ENCODE measurements around the gene EPHB3.
"Not testable (repeated sequence)": the region's sequence is repeated elsewhere in the genome, so short reads cannot be mapped to it uniquely, and the experiment has no call there.

The EPHB3 gene

DNA sequence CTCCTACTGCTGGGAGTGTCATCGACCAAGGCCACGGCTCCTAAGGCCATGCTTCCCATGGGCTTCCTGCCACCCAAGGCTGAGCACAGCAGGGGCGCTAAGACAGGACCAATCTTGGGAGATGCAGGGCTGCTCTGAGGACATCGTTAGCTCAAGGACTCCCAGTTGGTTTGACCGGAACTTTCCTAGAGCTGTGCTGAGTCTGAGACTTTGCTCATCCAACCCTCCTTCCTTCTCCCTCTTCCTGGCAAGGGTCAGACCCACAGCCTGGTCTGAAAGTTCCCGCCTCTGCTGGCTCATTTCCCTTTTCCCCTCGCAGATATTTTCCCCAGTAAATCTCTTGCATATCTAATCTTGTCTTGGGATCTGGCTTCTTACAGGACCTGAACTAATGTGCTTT lies 57.2 kb downstream of the EPHB3 start:
- H3K36me3 ChIP-seq (ENCODE audit: control insufficient read depth in 5 of 5, insufficient read depth in 5 of 5, low read length in 5 of 5): no peaks in the 10 kb centered on the region
- no peak overlapping the region for H3K9ac ChIP-seq (ENCODE audit: low read length in 5 of 5)
- H3K27ac ChIP-seq (ENCODE audit: low read depth, low read length): no peak overlapping the region
- no peak overlapping the region for H3K4me3 ChIP-seq (ENCODE audit: low read depth in 1 of 5, low read length in 5 of 5)
- peaks cover 0 to 25% (median 13%) of the 10 kb centered on the region in 5 donors for H3K4me1 ChIP-seq (ENCODE audit: control insufficient read depth in 5 of 5, insufficient read depth in 5 of 5, low read length in 5 of 5)
- H3K27me3 ChIP-seq (ENCODE audit: control insufficient read depth in 5 of 5, insufficient read depth in 4 of 5, low read length in 5 of 5): peaks cover 0 to 8% (median 0%) of the 10 kb centered on the region in 5 donors
- H3K9me3 ChIP-seq (ENCODE audit: control insufficient read depth in 5 of 5, low read length in 5 of 5): no peaks in the 10 kb centered on the region

- H3K4me3 ChIP-seq (ENCODE audit: low read depth in 1 of 5, low read length in 5 of 5): peak overlapping the region in 1 of 5 donors; percentile 4
- no peak overlapping the region for H3K9ac ChIP-seq (ENCODE audit: low read length in 5 of 5)
- no peaks in the 10 kb centered on the region for H3K36me3 ChIP-seq (ENCODE audit: control insufficient read depth in 5 of 5, insufficient read depth in 5 of 5, low read length in 5 of 5)
- no peaks in the 10 kb centered on the region for H3K9me3 ChIP-seq (ENCODE audit: control insufficient read depth in 5 of 5, low read length in 5 of 5)
- peaks cover 0 to 8% (median 0%) of the 10 kb centered on the region in 5 donors for H3K27me3 ChIP-seq (ENCODE audit: control insufficient read depth in 5 of 5, insufficient read depth in 4 of 5, low read length in 5 of 5)
- H3K4me1 ChIP-seq (ENCODE audit: control insufficient read depth in 5 of 5, insufficient read depth in 5 of 5, low read length in 5 of 5): peaks cover 0 to 25% (median 13%) of the 10 kb centered on the region in 5 donors
- no peak overlapping the region for H3K27ac ChIP-seq (ENCODE audit: low read depth, low read length)
Observed at GRCh38 chr3:184619369-184619768, 57.8 kb downstream of the EPHB3 start.

- no peak overlapping the region for H3K9ac ChIP-seq (ENCODE audit: low read length in 5 of 5)
- H3K27ac ChIP-seq (ENCODE audit: low read depth, low read length): no peak overlapping the region
- H3K9me3 ChIP-seq (ENCODE audit: control insufficient read depth in 5 of 5, low read length in 5 of 5): no peaks in the 10 kb centered on the region
- no peak overlapping the region for H3K4me3 ChIP-seq (ENCODE audit: low read depth in 1 of 5, low read length in 5 of 5)
- peaks cover 0 to 25% (median 13%) of the 10 kb centered on the region in 5 donors for H3K4me1 ChIP-seq (ENCODE audit: control insufficient read depth in 5 of 5, insufficient read depth in 5 of 5, low read length in 5 of 5)
- H3K36me3 ChIP-seq (ENCODE audit: control insufficient read depth in 5 of 5, insufficient read depth in 5 of 5, low read length in 5 of 5): no peaks in the 10 kb centered on the region
- peaks cover 0 to 8% (median 0%) of the 10 kb centered on the region in 5 donors for H3K27me3 ChIP-seq (ENCODE audit: control insufficient read depth in 5 of 5, insufficient read depth in 4 of 5, low read length in 5 of 5)
Observed at GRCh38 chr3:184619787-184620430, 58.3 kb downstream of the EPHB3 start.

DNA sequence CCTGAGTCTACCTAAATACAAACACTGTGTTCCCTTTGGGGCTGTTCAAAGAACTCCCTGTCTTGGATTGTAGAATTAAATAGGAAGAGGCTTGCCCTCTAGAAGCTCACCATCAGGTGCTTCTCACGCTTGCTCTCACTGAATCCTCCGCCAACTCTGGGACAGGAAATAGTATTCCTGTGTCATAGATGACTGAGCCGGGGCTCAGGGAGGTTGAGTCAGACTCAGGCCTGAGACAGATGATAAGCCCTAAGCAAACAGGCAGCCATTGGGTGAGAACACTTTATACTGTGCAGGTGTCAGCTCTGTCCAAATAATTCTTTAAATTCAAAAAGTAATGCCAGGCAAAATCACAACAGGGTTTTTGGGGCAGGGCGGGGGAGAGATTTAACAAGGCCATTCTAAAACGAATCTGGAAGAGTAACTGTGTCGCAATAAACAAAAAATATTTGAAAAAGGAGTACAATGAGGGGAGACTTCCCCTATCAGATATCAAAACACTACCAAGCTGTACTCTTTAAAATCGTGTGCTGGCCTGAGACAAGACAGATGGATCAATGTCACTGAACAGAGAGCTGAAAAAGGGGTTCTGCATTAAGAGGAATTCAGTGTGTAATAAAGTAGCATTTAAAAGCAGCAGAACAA lies 59.0 kb downstream of the EPHB3 start:
- H3K9ac ChIP-seq (ENCODE audit: low read length in 5 of 5): no peak overlapping the region
- H3K27me3 ChIP-seq (ENCODE audit: control insufficient read depth in 5 of 5, insufficient read depth in 4 of 5, low read length in 5 of 5): peaks cover 0 to 8% (median 0%) of the 10 kb centered on the region in 5 donors
- no peaks in the 10 kb centered on the region for H3K9me3 ChIP-seq (ENCODE audit: control insufficient read depth in 5 of 5, low read length in 5 of 5)
- no peaks in the 10 kb centered on the region for H3K36me3 ChIP-seq (ENCODE audit: control insufficient read depth in 5 of 5, insufficient read depth in 5 of 5, low read length in 5 of 5)
- no peak overlapping the region for H3K27ac ChIP-seq (ENCODE audit: low read depth, low read length)
- no peak overlapping the region for H3K4me3 ChIP-seq (ENCODE audit: low read depth in 1 of 5, low read length in 5 of 5)
- peaks cover 0 to 25% (median 13%) of the 10 kb centered on the region in 5 donors for H3K4me1 ChIP-seq (ENCODE audit: control insufficient read depth in 5 of 5, insufficient read depth in 5 of 5, low read length in 5 of 5)

DNA sequence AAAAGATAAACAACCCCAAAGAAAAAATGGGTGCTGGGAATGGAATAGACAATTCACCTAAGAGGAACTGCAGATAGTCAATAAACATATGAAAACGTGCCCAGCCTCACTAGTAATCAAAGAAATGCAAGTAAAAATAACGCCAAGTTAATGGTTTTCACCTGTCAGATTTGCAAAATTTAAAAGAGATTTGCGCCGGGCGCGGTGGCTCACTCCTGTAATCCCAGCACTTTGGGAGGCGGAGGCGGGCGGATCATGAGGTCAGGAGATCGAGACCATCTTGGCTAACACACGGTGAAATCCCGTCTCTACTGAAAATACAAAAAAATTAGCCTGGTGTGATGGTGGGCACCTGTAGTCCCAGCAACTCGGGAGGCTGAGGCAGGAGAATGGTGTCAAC lies 60.6 kb downstream of the EPHB3 start:
- not testable (repeated sequence) for H3K9me3 ChIP-seq (ENCODE audit: control insufficient read depth in 5 of 5, low read length in 5 of 5); H3K27me3 ChIP-seq (ENCODE audit: control insufficient read depth in 5 of 5, insufficient read depth in 4 of 5, low read length in 5 of 5); H3K36me3 ChIP-seq (ENCODE audit: control insufficient read depth in 5 of 5, insufficient read depth in 5 of 5, low read length in 5 of 5); H3K9ac ChIP-seq (ENCODE audit: low read length in 5 of 5); H3K4me3 ChIP-seq (ENCODE audit: low read depth in 1 of 5, low read length in 5 of 5); H3K27ac ChIP-seq (ENCODE audit: low read depth, low read length)
- H3K4me1 ChIP-seq (ENCODE audit: control insufficient read depth in 5 of 5, insufficient read depth in 5 of 5, low read length in 5 of 5): peaks cover 0 to 25% (median 13%) of the 10 kb centered on the region in 5 donors

GRCh38 chr3:184626923-184627322 lies 65.3 kb downstream of the EPHB3 start:
- Histone ChIP-seq H3K9me3 (ENCODE audit: control insufficient read depth in 5 of 5, low read length in 5 of 5) (no peaks in the 10 kb centered on the region), H3K27ac (ENCODE audit: low read depth, low read length) (no peak overlapping the region), H3K27me3 (ENCODE audit: control insufficient read depth in 5 of 5, insufficient read depth in 4 of 5, low read length in 5 of 5) (peaks cover 0 to 9% (median 0%) of the 10 kb centered on the region in 5 donors), H3K36me3 (ENCODE audit: control insufficient read depth in 5 of 5, insufficient read depth in 5 of 5, low read length in 5 of 5) (no peaks in the 10 kb centered on the region), H3K4me3 (ENCODE audit: low read depth in 1 of 5, low read length in 5 of 5) (no peak overlapping the region), H3K9ac (ENCODE audit: low read length in 5 of 5) (no peak overlapping the region), H3K4me1 (ENCODE audit: control insufficient read depth in 5 of 5, insufficient read depth in 5 of 5, low read length in 5 of 5) (no peaks in the 10 kb centered on the region)

- Histone ChIP-seq H3K27me3 (ENCODE audit: control insufficient read depth in 5 of 5, insufficient read depth in 4 of 5, low read length in 5 of 5) (peaks cover 0 to 9% (median 0%) of the 10 kb centered on the region in 5 donors), H3K27ac (ENCODE audit: low read depth, low read length) (no peak overlapping the region), H3K4me1 (ENCODE audit: control insufficient read depth in 5 of 5, insufficient read depth in 5 of 5, low read length in 5 of 5) (no peaks in the 10 kb centered on the region), H3K36me3 (ENCODE audit: control insufficient read depth in 5 of 5, insufficient read depth in 5 of 5, low read length in 5 of 5) (no peaks in the 10 kb centered on the region), H3K4me3 (ENCODE audit: low read depth in 1 of 5, low read length in 5 of 5) (no peak overlapping the region), H3K9me3 (ENCODE audit: control insufficient read depth in 5 of 5, low read length in 5 of 5) (no peaks in the 10 kb centered on the region), H3K9ac (ENCODE audit: low read length in 5 of 5) (no peak overlapping the region)
Observed at GRCh38 chr3:184629555-184630160, 68.1 kb downstream of the EPHB3 start.

- Histone ChIP-seq H3K27ac (ENCODE audit: low read depth, low read length) (no peak overlapping the region), H3K4me3 (ENCODE audit: low read depth in 1 of 5, low read length in 5 of 5) (no peak overlapping the region), H3K36me3 (ENCODE audit: control insufficient read depth in 5 of 5, insufficient read depth in 5 of 5, low read length in 5 of 5) (no peaks in the 10 kb centered on the region), H3K9ac (ENCODE audit: low read length in 5 of 5) (no peak overlapping the region), H3K9me3 (ENCODE audit: control insufficient read depth in 5 of 5, low read length in 5 of 5) (no peaks in the 10 kb centered on the region), H3K27me3 (ENCODE audit: control insufficient read depth in 5 of 5, insufficient read depth in 4 of 5, low read length in 5 of 5) (peaks cover 0 to 9% (median 0%) of the 10 kb centered on the region in 5 donors), H3K4me1 (ENCODE audit: control insufficient read depth in 5 of 5, insufficient read depth in 5 of 5, low read length in 5 of 5) (no peaks in the 10 kb centered on the region)
Observed at GRCh38 chr3:184630861-184631471, 69.4 kb downstream of the EPHB3 start.

DNA sequence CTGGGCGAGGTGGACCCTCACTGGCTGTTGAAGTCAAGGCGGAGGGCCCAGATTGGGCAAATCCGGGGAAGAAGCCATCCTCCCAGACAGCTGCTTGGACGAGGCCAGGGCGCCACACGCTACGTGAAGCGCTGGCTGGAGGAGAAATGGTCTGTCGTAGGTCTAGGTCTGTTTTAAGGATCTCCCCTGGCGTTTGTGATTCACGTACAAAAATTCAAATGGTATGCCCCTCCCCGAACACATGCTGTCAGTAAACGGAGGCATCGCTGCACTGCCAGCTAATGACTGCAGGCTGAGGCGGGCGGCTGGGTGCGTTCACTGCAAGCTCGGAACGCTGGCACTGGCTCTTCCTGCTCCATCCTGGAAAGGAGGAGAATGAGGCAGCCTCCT lies 69.9 kb downstream of the EPHB3 start:
- no peak overlapping the region for H3K4me3 ChIP-seq (ENCODE audit: low read depth in 1 of 5, low read length in 5 of 5)
- H3K9ac ChIP-seq (ENCODE audit: low read length in 5 of 5): no peak overlapping the region
- no peaks in the 10 kb centered on the region for H3K4me1 ChIP-seq (ENCODE audit: control insufficient read depth in 5 of 5, insufficient read depth in 5 of 5, low read length in 5 of 5)
- no peaks in the 10 kb centered on the region for H3K9me3 ChIP-seq (ENCODE audit: control insufficient read depth in 5 of 5, low read length in 5 of 5)
- no peak overlapping the region for H3K27ac ChIP-seq (ENCODE audit: low read depth, low read length)
- H3K36me3 ChIP-seq (ENCODE audit: control insufficient read depth in 5 of 5, insufficient read depth in 5 of 5, low read length in 5 of 5): no peaks in the 10 kb centered on the region
- H3K27me3 ChIP-seq (ENCODE audit: control insufficient read depth in 5 of 5, insufficient read depth in 4 of 5, low read length in 5 of 5): peaks cover 0 to 9% (median 0%) of the 10 kb centered on the region in 5 donors
